IPS-15b (cell line): ENCODE data around the gene TFDP1.
"Not testable (repeated sequence)": the region's sequence is repeated elsewhere in the genome, so short reads cannot be mapped to it uniquely, and the experiment has no call there.

Source experiments
- H3K27me3 ChIP-seq: one replicate; pipeline ENCODE4 v1.6.1; 2013; ENCODE audit warnings: low read length; ENCODE audit not compliant: control insufficient read depth, insufficient read depth
- H3K36me3 ChIP-seq: one replicate; pipeline ENCODE4 v1.6.1; 2013; ENCODE audit warnings: low read length; ENCODE audit not compliant: control insufficient read depth, insufficient read depth
- H3K4me1 ChIP-seq: one replicate; pipeline ENCODE4 v1.6.1; 2013; ENCODE audit warnings: mild to moderate bottlenecking, low read length; ENCODE audit not compliant: control insufficient read depth, insufficient read depth
- H3K4me3 ChIP-seq: one replicate; pipeline ENCODE4 v1.5.1; 2013; ENCODE audit warnings: low read depth, low read length
- H3K9ac ChIP-seq: one replicate; pipeline ENCODE4 v1.6.1; 2013; ENCODE audit warnings: low read depth, mild to moderate bottlenecking, low read length
- H3K9me3 ChIP-seq: one replicate; pipeline ENCODE4 v1.6.1; 2013; ENCODE audit warnings: mild to moderate bottlenecking, low read length; ENCODE audit not compliant: control insufficient read depth, insufficient read depth

Gene TFDP1

DNA sequence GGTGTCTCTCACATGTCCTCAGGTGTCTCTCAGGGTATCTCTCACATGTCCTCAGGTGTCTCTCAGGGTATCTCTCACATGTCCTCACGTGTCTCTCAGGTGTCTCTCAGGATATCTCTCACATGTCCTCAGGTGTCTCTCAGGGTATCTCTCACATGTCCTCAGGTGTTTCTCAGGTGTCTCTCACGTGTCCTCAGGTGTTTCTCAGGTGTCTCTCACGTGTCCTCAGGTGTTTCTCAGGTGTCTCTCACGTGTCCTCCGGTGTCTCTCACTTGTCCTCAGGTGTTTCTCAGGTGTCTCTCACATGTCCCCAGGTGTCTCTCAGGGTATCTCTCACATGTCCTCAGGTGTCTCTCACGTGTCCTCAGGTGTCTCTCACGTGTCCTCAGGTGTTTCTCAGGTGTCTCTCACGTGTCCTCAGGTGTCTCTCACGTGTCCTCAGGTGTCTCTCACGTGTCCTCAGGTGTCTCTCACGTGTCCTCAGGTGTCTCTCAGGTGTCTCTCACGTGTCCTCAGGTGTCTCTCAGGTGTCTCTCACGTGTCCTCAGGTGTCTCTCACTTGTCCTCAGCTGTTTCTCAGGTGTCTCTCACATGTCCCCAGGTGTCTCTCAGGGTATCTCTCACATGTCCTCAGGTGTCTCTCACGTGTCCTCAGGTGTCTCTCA is 40.2 kb downstream of the TFDP1 start:
- H3K9ac ChIP-seq, H3K9me3 ChIP-seq, H3K4me1 ChIP-seq, H3K27me3 ChIP-seq, H3K4me3 ChIP-seq: not testable (repeated sequence)
- peaks cover 26% of the 10 kb centered on the region for H3K36me3 ChIP-seq

DNA sequence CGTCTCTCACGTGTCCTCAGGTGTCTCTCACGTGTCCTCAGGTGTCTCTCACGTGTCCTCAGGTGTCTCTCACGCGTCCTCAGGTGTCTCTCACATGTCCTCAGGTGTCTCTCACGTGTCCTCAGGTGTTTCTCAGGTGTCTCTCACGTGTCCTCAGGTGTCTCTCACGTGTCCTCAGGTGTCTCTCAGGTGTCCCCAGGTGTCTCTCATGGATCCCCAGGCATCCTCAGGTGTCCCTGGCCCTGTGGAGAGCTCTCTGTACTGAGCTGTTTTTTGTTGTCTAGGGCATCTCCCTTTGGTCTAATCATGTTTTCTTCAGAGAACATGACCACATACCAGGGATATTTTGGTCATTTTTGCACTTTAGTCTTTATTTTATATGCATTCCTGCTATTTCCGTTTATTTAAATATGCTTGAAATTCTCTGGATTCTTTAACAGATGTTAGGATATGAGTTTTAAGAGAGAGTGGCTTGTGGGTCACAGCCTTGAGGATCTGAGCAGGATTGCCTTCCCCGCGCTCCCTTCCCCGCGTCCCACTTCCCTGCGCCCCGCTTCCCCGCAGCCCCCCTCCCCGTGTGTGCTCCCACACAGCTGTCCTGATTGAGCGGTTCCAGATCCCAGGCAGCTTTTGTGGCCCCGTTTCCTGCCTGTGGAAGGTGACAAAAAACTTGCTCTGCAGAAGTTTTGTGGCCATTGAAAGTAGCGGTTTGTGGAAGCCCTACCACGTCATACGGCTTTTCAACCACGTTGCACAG is 41.6 kb downstream of the TFDP1 start:
- Histone ChIP-seq H3K4me1 (no peaks in the 10 kb centered on the region), H3K4me3 (no peak overlapping the region), H3K9me3 (no peaks in the 10 kb centered on the region), H3K9ac (no peak overlapping the region), H3K27me3 (no peaks in the 10 kb centered on the region), H3K36me3 (peaks cover 26% of the 10 kb centered on the region)

DNA sequence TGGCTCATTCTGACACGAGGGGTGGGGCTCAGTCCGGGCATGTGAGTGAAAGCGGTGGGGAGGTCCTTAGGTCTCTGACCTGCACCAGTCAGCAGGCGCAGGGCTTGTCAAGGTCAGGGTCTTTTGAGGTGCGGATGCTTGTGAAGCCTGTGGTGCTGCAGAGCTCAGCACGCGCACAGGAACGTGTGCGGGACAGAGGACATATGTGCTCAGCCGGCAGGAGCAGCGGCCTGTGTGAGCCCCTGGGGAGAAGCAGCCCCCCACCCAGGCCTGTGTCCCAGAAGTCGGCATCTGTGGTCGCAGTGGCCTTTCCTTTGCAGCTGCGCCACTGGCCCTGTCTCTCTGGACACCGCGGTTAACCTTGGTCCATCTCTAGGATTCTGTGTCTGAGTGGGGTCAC is 42.6 kb downstream of the TFDP1 start:
- no peak overlapping the region for H3K9ac ChIP-seq
- no peaks in the 10 kb centered on the region for H3K27me3 ChIP-seq
- no peaks in the 10 kb centered on the region for H3K9me3 ChIP-seq
- H3K36me3 ChIP-seq: peaks cover 35% of the 10 kb centered on the region
- H3K4me3 ChIP-seq: no peak overlapping the region
- H3K4me1 ChIP-seq: no peaks in the 10 kb centered on the region

DNA sequence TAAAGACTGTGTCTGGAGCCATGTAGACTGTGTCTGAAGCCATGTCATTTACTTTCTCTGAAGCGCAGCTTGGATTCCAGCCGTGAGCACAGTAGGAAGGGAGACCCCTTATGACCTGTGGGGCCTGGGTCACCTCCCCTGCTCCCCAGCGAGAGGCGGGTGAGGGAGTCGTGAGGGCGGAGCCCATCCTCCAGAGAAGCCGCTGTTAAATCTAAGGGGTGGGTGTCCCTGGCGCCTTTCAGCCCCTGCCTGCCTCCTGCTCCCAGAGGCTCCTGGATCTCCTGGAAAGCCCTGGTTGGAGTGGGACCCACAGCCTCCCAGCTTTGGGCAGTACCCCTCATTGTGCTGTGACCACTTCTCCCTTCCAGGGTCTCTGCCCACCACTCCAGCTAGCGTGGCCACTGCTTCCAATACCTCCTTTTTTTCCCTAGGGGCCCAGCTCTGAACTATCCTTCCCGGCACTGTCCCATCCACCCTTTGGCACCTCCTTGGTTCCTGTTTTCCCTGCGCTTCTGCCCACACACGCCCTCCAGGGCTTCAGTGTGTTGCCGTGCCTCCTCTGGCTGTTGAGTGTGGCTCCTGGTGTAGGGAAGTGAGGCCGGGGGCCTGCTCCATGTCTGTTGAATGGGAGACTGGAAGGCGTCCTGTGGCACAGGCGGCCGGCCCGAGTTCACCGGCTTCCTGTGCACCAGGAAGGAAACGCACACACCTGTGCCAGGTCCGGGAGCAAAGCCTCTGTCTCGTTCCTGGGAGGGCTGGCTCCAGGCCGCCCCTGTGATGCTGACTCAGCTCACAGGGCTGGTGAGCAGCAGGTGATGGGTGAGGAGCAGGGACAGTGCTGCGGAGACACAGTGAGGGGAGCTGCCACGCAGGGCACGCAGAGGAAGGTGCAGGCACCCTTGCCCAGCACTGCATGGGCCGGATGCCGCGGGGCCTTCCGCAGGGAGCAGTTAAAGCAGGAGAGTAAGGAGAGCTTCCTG is 44.0 kb downstream of the TFDP1 start:
- Histone ChIP-seq H3K9me3 (no peaks in the 10 kb centered on the region), H3K9ac (no peak overlapping the region), H3K4me3 (no peak overlapping the region), H3K27me3 (no peaks in the 10 kb centered on the region), H3K36me3 (peaks cover 41% of the 10 kb centered on the region), H3K4me1 (no peaks in the 10 kb centered on the region)

DNA sequence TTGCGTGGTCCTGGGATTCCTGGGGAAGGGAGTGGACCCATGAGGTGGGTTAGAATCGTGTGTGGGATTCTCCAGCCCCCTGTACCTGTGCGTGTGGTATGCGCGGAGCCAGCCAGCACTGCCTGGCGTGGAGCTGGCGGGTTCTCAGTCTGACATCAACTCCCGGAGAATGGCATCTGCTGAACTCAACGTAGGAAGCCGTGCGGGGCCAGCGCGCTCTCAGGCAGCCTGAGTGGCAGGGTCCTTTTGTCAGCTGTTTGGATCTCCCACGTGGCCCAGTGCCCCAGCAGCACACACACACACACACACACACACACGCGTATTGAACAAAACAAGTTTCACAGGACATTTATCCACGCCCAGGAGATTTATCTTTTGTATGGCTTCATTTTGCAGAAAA is 45.3 kb downstream of the TFDP1 start:
- peaks cover 45% of the 10 kb centered on the region for H3K36me3 ChIP-seq
- no peak overlapping the region for H3K9ac ChIP-seq
- H3K27me3 ChIP-seq: no peaks in the 10 kb centered on the region
- H3K4me1 ChIP-seq: no peaks in the 10 kb centered on the region
- H3K9me3 ChIP-seq: no peaks in the 10 kb centered on the region
- H3K4me3 ChIP-seq: no peak overlapping the region

DNA sequence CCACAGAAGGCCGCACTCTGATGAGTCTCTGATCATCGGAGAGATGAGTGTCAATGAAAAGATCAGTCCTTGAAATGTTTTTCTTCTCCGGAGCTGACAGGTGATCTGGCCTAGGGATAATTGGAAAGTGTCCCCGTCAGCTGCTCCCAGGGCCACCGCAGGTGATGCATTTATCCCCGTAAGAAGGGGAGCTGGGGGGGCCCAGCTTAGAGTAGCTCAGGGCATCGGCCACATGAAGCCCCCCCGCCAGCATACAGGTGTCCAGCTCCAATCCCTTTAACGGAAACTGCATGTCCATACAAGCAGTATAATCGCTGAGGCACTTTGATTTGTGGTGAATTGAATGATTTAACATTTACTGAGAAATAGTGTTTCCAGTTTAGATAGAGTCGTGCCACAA is 45.7 kb downstream of the TFDP1 start:
- Histone ChIP-seq H3K4me3 (no peak overlapping the region), H3K27me3 (no peaks in the 10 kb centered on the region), H3K9ac (no peak overlapping the region), H3K9me3 (no peaks in the 10 kb centered on the region), H3K4me1 (no peaks in the 10 kb centered on the region), H3K36me3 (peaks cover 50% of the 10 kb centered on the region)

DNA sequence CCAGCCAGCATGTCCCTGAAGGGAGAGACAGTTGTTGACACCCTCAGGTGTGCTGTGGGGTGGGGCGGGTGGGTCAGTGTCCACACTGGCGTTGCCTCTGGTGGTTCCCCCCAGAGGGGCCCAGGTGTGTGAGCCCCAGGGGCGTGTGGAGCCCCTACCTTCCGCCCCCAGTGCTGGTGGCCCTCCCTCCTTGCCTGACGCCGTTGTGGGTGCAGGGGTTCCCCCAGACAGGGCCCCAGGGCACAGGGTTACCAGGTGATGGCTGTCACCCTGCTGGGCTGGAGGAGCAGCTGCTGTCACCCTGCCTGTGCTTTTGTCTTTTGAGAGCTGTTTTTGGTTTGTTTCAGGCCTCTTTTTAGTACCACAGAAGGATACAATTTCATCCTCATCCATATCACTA is 46.3 kb downstream of the TFDP1 start:
- Histone ChIP-seq H3K4me3 (no peak overlapping the region), H3K9me3 (no peaks in the 10 kb centered on the region), H3K36me3 (peaks cover 55% of the 10 kb centered on the region), H3K9ac (no peak overlapping the region), H3K4me1 (no peaks in the 10 kb centered on the region), H3K27me3 (no peaks in the 10 kb centered on the region)

DNA sequence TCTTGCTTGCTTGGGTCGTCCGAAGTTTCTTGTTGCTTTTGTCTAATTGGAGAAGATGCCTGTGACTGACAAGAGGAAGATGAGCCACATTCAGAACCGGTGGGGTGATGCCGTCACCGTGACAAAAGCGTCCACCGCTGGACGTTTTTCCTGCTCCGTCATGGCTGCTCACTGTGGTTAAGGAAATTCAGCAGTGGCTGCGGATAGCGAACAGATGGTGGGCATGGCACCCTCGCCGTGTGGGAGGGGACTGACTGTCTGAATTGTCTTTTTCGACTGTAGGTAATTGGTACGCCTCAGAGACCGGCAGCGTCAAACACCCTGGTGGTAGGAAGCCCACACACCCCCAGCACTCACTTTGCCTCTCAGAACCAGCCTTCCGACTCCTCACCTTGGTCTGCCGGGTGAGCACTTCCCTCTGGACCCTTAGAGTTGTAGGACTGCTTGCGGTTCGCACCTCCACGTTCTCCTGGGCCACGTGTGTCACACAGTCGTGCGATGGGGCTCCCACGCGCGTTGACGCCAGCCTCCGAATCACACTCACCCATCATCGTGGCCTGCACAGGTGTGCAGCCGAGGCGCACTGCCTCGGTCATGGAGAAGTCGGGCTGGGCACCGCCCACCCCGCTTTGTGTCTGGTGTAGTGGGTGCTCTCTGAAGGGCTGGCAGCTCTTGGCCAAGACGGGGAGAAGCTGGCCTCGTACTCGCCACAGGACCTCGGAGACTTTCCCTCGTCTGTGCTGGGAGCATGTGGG is 47.0 kb downstream of the TFDP1 start:
- Histone ChIP-seq H3K27me3 (no peaks in the 10 kb centered on the region), H3K9ac (no peak overlapping the region), H3K36me3 (peaks cover 59% of the 10 kb centered on the region), H3K4me3 (no peak overlapping the region), H3K4me1 (no peaks in the 10 kb centered on the region), H3K9me3 (no peaks in the 10 kb centered on the region)

DNA sequence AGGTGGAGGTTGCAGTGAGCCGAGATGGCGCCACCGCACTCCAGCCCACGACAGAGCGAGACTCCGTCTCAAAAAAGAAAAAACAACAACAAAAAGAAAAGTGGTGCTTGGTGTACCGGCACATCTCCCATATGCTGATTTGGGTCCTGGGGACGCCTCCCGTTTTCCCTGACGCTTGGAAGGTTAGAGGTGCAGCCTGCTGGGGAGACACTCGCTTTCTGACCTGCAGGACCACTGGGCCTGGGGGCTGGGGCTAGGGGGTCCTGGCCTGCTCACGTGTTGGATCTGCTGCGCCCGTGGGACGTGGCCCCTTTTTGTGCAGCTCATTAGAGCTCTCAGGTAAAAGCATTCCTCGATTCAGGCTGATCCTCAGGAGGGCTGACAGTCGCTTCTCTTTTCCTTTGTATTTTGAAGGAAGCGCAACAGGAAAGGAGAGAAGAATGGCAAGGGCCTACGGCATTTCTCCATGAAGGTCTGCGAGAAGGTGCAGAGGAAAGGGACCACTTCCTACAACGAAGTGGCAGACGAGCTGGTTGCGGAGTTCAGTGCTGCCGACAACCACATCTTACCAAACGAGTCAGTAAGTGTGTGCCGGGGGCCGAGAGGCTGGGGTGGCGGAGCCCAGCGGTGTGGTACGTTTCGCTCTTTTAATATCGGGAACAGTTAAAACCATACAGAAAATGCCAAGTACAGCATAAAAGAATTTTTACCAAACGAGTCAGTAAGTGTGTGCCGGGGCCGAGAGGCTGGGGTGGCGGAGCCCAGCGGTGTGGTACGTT is 48.3 kb downstream of the TFDP1 start:
- Histone ChIP-seq H3K4me3 (no peak overlapping the region), H3K4me1 (no peaks in the 10 kb centered on the region), H3K9me3 (no peaks in the 10 kb centered on the region), H3K9ac (no peak overlapping the region), H3K27me3 (no peaks in the 10 kb centered on the region), H3K36me3 (peaks cover 71% of the 10 kb centered on the region)

DNA sequence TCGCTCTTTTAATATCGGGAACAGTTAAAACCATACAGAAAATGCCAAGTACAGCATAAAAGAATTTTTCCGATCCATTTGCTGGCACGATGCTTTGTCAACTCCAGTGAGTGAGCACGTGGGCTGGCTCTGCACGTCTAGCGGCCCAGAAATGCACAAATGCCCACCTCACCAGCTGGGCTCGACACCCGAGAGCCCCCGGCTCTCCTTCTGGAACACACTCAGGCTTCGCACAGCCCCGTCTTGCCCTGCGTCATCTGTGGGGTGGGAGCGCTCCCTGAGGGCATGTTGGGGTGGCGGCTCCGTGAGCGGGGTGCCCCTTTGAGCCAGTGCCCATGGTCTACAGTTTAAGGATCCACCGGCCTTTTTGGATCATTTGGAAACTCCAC is 48.9 kb downstream of the TFDP1 start:
- Histone ChIP-seq H3K27me3 (no peaks in the 10 kb centered on the region), H3K36me3 (peaks cover 72% of the 10 kb centered on the region), H3K9me3 (no peaks in the 10 kb centered on the region), H3K9ac (no peak overlapping the region), H3K4me3 (no peak overlapping the region), H3K4me1 (no peaks in the 10 kb centered on the region)
